Measurements from ENCODE around the gene LRRC71.

DNA sequence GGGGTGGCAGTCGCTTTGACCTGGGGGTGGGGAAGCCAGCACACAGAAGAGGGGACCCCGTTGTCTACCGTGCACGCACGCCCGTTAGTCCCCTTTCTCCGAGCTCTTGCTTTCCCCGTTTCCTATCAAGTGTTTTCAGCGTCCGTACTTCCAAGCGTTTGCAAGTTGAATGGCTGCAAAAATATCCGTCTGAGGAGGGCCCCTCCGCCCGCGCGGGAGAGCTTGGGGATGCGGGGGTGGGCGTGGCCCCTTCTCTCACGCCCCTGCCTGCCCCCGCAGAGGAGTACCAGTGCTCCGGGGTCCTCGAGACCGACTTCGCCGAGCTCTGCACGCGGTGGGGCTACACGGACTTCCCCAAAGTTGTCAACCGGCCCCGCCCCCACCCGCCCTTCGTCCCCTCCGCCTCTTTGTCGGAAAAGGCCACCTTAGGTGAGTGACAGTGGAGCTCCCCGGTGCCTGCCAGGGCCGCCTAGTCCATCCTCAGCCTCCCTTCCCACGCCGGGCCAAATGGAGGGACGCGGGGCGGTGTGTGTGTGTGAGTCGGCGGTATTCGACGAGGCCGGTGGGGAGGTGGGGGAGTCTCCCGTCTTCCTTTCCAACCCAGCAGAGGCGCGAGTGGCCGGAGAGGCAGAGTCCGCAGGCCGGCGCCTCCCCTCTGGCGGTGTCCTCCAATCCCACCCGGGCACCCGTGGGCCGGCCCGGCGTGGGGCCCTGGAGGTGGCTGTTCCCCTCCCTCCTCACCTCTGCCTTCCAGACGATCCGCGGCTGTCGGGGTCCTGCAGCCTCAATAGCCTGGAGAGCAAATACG, 3.4 kb downstream of the LRRC71 start:
- TF ChIP-seq, protein P1, sequence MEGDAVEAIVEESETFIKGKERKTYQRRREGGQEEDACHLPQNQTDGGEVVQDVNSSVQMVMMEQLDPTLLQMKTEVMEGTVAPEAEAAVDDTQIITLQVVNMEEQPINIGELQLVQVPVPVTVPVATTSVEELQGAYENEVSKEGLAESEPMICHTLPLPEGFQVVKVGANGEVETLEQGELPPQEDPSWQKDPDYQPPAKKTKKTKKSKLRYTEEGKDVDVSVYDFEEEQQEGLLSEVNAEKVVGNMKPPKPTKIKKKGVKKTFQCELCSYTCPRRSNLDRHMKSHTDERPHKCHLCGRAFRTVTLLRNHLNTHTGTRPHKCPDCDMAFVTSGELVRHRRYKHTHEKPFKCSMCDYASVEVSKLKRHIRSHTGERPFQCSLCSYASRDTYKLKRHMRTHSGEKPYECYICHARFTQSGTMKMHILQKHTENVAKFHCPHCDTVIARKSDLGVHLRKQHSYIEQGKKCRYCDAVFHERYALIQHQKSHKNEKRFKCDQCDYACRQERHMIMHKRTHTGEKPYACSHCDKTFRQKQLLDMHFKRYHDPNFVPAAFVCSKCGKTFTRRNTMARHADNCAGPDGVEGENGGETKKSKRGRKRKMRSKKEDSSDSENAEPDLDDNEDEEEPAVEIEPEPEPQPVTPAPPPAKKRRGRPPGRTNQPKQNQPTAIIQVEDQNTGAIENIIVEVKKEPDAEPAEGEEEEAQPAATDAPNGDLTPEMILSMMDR (IDR thresholded peaks at IDR 0.05) = no peak
- no peak for TF ChIP-seq POLR2A (IDR thresholded peaks at IDR 0.05)
